HTR-8/SVneo (cell line): ENCODE data around the gene AHCY.
"Not testable (repeated sequence)": the region's sequence is repeated elsewhere in the genome, so short reads cannot be mapped to it uniquely, and the experiment has no call there.

Experiments used
- DNase-seq: peaks from one replicate; pipeline ENCODE4 v3.0.0; 2011; ENCODE audit warnings: low spot score, mixed read lengths; ENCODE audit not compliant: insufficient read length
- FAIRE-seq: peaks from 2 replicates; lab custom pipeline; 2011; peaks lifted over from hg19 to GRCh38; lab: Jason Lieb, UNC

AHCY gene

DNA sequence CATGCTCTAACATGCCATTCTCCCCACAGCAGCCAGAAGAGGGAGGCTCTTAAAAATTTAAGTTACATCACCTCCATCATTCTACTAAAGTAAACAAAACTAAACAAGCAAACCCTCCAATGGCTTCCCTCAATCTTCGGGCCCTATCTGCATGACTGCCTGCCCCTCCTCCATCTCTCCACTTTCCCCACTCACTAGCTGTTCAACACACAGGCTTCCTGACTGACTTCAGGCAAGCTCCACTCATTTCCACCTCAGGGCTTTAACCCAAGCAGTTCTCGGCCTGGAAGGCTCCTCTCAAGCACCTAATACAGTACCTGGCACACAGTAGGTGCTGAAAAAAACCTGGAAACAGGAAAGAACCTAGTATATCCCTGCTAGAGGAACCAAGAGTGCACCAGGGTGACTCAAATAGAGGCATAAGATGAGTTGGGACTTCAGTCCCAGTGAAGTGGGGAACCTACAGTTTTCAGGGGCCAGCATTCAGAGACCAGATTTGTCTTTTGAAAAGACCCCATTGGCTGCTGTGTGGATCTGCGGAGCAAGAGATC, 2.8 kb downstream of the AHCY start:
- DNase-seq = no peak
- FAIRE-seq = no peak

GRCh38 chr20:34299556-34300255, 3.4 kb downstream of the AHCY start:
- FAIRE-seq (no peak), DNase-seq (no peak)

GRCh38 chr20:34298294-34298784, 4.8 kb downstream of the AHCY start:
- FAIRE-seq, DNase-seq: not testable (repeated sequence)

DNA sequence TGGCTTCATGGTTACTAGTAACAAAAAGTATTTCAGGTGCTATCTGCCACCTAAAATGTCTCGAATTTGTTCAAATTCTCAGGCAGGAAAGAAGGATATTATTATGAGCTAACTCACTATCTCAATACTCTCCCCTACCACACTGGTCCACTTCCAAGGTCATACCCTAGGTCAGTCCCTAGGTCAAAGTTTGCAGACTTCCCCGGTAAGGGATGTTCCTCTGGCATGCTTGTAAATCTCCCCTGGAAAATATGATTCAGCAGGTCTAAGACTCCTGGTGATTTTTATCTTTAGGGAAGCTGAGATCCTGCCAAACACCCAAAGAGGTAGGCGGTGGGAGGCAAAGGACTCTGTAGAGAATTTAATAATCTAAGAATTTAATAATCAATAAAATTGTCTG, 6.7 kb downstream of the AHCY start:
- no peak for FAIRE-seq

GRCh38 chr20:34295284-34295683, 7.9 kb downstream of the AHCY start:
- no peak for DNase-seq

More for the DNA sequence above, 6.7 kb downstream of the AHCY start:
- no peak for DNase-seq

DNA sequence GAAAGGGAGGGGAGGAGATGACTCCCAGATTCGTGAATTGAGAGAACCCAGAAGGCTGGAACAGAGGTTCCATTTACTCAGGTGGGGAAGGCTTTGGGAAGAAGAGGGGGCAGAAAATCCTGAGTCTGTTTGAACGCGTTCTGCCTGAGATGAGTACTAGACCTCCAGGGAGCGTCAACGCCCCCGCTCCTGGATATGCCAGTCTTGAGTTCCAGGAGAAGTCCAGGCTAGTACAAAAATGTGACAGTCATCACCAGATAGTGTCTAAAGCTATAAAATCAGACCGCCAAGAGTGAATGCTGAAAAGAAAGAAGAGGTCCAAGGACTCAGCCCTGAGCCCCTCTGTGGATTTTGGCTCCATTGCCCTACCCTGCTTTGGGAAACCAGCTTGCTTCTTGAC, 8.6 kb downstream of the AHCY start:
- DNase-seq = no peak
- FAIRE-seq = no peak

More at GRCh38 chr20:34295284-34295683, 7.9 kb downstream of the AHCY start:
- no peak for FAIRE-seq

- no peak for FAIRE-seq
- DNase-seq = no peak
Measured at GRCh38 chr20:34293589-34293988, 9.6 kb downstream of the AHCY start.

DNA sequence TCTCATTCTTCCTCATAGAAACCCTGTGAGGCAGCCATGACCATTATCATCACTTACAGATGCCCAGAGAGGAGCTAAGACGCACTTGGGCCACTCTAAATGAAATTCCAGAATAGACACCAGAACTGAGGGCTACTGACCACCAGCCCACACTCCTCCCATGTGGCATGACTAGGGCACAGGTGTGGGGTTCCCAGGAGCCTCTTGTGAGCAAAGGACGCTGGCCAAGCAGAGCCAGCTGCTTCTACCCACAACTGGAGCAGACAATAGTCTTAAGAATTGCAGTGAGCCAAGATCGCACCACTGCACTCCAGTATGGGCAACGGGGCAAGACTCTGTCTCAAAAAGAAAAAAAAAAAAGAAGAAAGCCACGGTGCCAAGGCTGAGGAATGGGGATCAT, 10.0 kb downstream of the AHCY start:
- FAIRE-seq = no peak

DNA sequence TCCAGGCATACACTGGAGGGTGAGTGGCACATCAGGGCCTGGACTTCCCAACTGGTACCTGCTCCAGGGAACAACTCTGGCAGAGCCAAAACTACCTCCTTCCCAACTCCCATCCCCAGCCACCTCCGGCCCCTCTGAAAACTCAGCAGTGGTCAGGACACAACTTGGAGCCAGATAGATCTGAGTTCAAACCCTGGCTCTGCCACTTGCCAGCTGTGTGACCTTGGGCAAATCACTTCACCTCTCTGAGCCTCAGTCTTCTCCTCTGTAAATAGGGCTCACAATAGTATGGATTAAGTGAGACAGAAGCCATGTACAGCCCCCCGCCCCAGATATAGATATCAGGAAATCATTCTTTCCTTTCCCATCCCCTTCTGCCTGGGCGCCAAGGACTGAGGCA, 10.7 kb downstream of the AHCY start:
- FAIRE-seq = no peak
- no peak for DNase-seq

More for the DNA sequence above, 10.0 kb downstream of the AHCY start:
- DNase-seq = no peak

DNA sequence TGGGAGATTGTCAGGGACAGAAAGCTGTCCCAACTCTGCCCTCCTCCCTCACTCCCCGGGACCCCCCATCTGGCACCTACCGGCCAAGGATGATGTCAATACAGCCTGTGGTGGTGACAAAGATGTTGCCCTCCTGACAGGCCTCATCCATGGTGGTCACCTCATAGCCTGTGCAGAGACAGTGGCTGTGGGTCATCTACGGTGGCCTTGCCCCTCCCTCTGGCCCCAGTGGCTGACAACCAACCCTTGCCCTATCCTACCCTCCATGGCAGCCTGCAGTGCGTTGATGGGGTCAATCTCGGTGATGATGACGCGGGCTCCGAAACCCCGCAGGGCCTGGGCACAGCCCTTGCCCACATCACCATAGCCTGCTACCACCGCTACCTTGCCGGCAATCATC, 12.7 kb downstream of the AHCY start:
- FAIRE-seq (no peak), DNase-seq (no peak)

- FAIRE-seq, DNase-seq: not testable (repeated sequence)
Measured at GRCh38 chr20:34287500-34287899, 15.7 kb downstream of the AHCY start.

DNA sequence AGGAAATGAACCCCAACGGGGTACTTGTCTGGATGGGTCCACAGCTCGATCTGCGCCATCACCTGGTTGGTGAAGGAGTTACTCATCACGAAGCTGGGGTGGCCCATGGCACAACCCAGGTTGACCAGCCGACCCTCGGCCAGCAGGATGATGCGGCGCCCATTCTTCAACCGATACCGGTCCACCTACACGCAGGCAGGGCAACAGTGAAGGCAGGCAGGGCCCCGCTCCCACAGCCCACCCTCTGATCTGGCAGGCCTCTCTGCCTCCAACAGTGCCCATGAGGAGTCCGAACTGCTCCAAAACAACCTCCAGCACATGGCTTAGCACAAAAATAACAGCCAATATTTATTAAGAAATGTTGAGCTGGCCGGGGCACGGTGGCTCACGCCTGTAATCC, 17.7 kb downstream of the AHCY start:
- DNase-seq (no peak), FAIRE-seq (no peak)

- FAIRE-seq (no peak), DNase-seq (no peak)
Measured at GRCh38 chr20:34283844-34284243, 19.3 kb downstream of the AHCY start.

DNA sequence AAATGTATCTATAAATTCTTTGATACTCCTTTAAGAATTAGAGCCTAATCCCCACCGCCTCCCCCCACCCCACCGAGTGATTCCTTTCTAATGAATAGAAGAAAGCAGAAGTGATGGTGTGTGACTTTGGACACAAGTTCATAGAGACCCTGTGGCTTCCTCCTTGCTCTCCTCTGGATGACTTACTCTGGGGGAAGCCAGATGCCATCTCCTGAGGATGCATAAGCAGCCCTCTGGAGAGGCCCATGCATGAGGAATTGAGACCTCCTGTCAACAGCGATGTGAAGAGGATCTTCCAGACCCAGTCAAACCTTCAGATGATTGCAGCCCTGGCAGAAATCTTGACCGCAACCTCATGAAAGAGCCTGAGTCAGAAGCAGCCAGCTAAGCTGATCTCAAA, 21.1 kb downstream of the AHCY start:
- FAIRE-seq (no peak), DNase-seq (no peak)

DNA sequence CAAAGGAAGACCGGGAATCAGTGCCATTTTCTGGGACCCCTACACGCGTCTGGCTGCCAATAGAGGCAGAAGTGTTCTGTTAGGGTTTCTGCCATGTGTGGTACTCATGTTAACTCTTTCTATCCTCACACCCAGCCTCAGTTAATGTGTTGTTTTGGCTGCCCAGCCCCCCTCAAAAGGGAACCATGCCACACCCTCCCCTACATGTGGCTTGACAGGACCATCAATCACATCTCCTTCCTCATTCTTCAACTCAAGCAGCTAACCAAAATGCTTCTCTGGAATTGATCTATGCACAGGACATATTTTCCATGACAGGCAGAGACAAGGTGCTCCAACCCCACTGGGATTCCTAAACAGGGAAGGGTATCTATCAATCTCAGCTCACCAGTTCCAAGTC, 22.0 kb downstream of the AHCY start:
- FAIRE-seq (no peak), DNase-seq (no peak)

- no peak for FAIRE-seq
- no peak for DNase-seq
Measured at GRCh38 chr20:34274694-34275093, 28.5 kb downstream of the AHCY start.

DNA sequence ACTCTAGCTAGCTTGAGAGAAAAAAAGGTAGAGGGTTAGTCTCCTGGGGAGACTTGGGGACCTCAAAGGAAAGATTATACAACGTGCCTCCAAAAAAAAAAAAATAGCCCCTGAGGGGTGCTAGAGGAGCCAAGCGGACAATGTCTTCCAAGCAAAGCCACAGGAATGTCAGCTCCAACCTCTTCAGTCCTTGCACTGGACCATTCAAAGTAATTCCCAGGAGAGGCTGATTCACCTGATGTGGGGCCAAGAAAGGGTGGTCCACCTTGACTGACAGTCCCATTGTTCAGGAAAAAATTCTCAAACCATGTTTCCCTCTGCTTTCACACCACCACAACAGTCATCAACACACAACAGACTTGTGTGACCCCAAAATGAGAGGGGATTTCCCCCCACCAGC, 31.2 kb downstream of the AHCY start:
- no peak for FAIRE-seq
- DNase-seq = peak; percentile 44

DNA sequence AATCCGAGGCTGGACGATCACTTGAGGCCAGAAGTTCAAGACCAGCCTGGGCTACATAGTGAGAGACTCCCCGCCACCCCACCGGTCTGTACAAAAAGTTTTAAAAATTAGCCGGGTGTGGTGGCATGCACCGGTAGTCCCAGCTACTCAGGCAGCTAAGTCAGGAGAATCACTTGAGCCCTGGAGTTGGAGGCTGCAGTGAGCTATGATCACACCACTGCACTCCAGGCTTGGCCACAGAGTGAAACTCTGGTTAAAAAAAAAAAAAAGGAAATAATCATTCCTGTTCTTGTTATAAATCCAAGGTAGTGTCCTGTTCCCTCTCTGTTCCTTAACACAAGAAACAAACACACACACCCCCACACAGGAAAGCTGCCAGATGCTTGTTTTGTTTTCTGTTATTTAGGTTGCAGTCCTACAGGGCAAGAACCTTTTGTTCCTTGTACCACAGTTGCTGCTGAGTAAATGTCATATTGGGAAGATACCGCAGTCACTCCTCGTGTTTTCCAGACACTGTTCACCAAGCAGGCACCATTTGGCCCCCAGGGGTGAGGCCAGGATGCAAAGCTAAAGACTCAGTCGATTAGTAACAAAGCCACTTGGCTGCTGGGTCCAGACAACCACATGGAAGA, 33.0 kb downstream of the AHCY start:
- FAIRE-seq = no peak

GRCh38 chr20:34268851-34269636, 34.1 kb downstream of the AHCY start:
- DNase-seq = no peak
- FAIRE-seq = no peak

More for the DNA sequence above, 33.0 kb downstream of the AHCY start:
- DNase-seq = no peak

DNA sequence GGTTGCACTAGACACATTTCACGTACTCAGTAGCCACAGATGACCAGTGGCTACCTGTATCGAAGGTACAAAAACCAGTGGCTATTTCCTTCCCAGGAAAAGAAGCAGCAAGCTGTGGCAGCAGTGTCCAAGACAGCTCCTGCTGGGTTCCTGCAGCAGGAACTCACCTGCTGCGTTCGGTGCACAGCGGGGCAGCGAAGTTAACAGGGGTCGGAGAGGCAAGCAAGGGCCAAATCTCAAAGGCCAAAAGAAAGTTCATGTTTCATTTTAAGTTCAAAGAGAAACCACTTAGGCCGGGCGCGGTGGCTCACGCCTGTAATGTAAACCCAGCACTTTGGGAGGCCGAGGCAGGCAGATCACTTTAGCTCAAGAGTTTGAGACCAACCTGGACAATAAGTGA, 35.0 kb downstream of the AHCY start:
- FAIRE-seq (no peak), DNase-seq (no peak)

- DNase-seq (no peak), FAIRE-seq (peak; percentile 31)
Measured at GRCh38 chr20:34264141-34264540, 39.0 kb downstream of the AHCY start.
